WTC11 (cell line): Measurements from ENCODE around the gene B4GALT2. TPM values are rescaled to one million over a fixed set of nuclear protein-coding genes. Genes with fewer than 3 reads are reported as not detected.

Source experiments
- ATAC-seq: fragments of 200-7000 bp; cut with Tn5 transposase; 2 replicates; pipeline ENCODE4 v1.10.0; 2021; ENCODE audit warnings: mild to moderate bottlenecking, moderate library complexity
- CTCF ChIA-PET: fragments of 300-600 bp; sonication (Branson Sonifier 250); formaldehyde crosslinking; loops from one replicate; lab custom pipeline; 2021; ENCODE audit warnings: antibody characterized with exemption; lab: Charles Lee
- POLR2A ChIA-PET: fragments of 350-600 bp; sonication (Branson Sonifier 250); formaldehyde crosslinking; loops from one replicate; lab custom pipeline; 2021; ENCODE audit warnings: antibody characterized with exemption; lab: Charles Lee
- DNase-seq: peaks from one replicate; pipeline ENCODE4 v3.0.0; 2021; ENCODE audit warnings: low spot score
- H3K27ac Mint-ChIP-seq: 2 replicates; pipeline ENCODE4 v1.8.0; 2021; ENCODE audit warnings: mixed read lengths
- H3K27me3 Mint-ChIP-seq: 2 replicates; pipeline ENCODE4 v1.8.0; 2021; ENCODE audit warnings: low read depth, mild to moderate bottlenecking, moderate library complexity, mixed read lengths
- H3K36me3 Mint-ChIP-seq: 2 replicates; pipeline ENCODE4 v1.8.0; 2021; ENCODE audit warnings: mixed read lengths
- H3K4me1 Mint-ChIP-seq: 2 replicates; pipeline ENCODE4 v1.8.0; 2022; ENCODE audit warnings: mixed read lengths
- H3K4me3 Mint-ChIP-seq: 2 replicates; pipeline ENCODE4 v1.8.0; 2021; ENCODE audit warnings: mild to moderate bottlenecking, moderate library complexity, mixed read lengths
- H3K9me3 Mint-ChIP-seq: 2 replicates; pipeline ENCODE4 v1.8.0; 2021; ENCODE audit warnings: mixed read lengths
- CDX4 ChIP-seq: fragments of 250-450 bp; sonication (Bioruptor Pico); IDR thresholded peaks from 2 replicates; pipeline ENCODE4 v1.9.0; 2021; ENCODE audit warnings: moderate library complexity, mild to moderate bottlenecking, inconsistent platforms, borderline replicate concordance
- CREM ChIP-seq: sonication (generic); formaldehyde crosslinking; IDR thresholded peaks from 2 replicates; pipeline ENCODE4 v1.8.1; 2022; ENCODE audit warnings: mild to moderate bottlenecking, missing genetic modification reagents, moderate library complexity
- E2F1 ChIP-seq: sonication (generic); formaldehyde crosslinking; IDR thresholded peaks from 2 replicates; pipeline ENCODE4 v1.8.0; 2022; ENCODE audit warnings: mild to moderate bottlenecking, missing genetic modification reagents
- ETV6 ChIP-seq: sonication (generic); formaldehyde crosslinking; IDR thresholded peaks from 2 replicates; pipeline ENCODE4 v1.8.1; 2022; ENCODE audit warnings: mild to moderate bottlenecking, missing genetic modification reagents
- FOXP4 ChIP-seq: sonication (generic); formaldehyde crosslinking; IDR thresholded peaks from 2 replicates; pipeline ENCODE4 v1.8.0; 2022; ENCODE audit warnings: mild to moderate bottlenecking, missing genetic modification reagents
- GRHL2 ChIP-seq: fragments of 250-450 bp; sonication (Bioruptor Pico); IDR thresholded peaks from 2 replicates; pipeline ENCODE4 v1.8.0; 2022; ENCODE audit warnings: mild to moderate bottlenecking, moderate library complexity; ENCODE audit not compliant: insufficient replicate concordance, severe bottlenecking
- IRF2 ChIP-seq: sonication (generic); formaldehyde crosslinking; IDR thresholded peaks from 2 replicates; pipeline ENCODE4 v1.8.0; 2022; ENCODE audit warnings: low read depth, missing genetic modification reagents, borderline replicate concordance
- JUN ChIP-seq: sonication (generic); formaldehyde crosslinking; IDR thresholded peaks from 2 replicates; pipeline ENCODE4 v1.8.0; 2023; ENCODE audit warnings: mild to moderate bottlenecking, missing genetic modification reagents
- MLX ChIP-seq: sonication (generic); formaldehyde crosslinking; IDR thresholded peaks from 2 replicates; pipeline ENCODE4 v1.8.1; 2023; ENCODE audit warnings: mild to moderate bottlenecking, missing genetic modification reagents, moderate library complexity
- MXD4 ChIP-seq: fragments of 250-450 bp; sonication (Bioruptor Pico); IDR thresholded peaks from 2 replicates; pipeline ENCODE4 v1.8.0; 2021; ENCODE audit warnings: mild to moderate bottlenecking, moderate library complexity, borderline replicate concordance
- NFE2L1 ChIP-seq: sonication (generic); formaldehyde crosslinking; IDR thresholded peaks from 2 replicates; pipeline ENCODE4 v1.8.1; 2023; ENCODE audit warnings: missing genetic modification reagents
- NR1H2 ChIP-seq: sonication (generic); formaldehyde crosslinking; IDR thresholded peaks from 2 replicates; pipeline ENCODE4 v1.9.0; 2021; ENCODE audit warnings: mild to moderate bottlenecking, moderate library complexity, missing genetic modification reagents
- SP1 ChIP-seq: sonication (generic); formaldehyde crosslinking; conservative IDR thresholded peaks from 2 replicates; pipeline ENCODE4 v1.8.1; 2022; ENCODE audit warnings: missing genetic modification reagents
- TCF7 ChIP-seq: sonication (generic); formaldehyde crosslinking; IDR thresholded peaks from 2 replicates; pipeline ENCODE4 v1.8.0; 2022; ENCODE audit warnings: mild to moderate bottlenecking, low read depth, missing genetic modification reagents, moderate library complexity
- TEAD1 ChIP-seq: sonication (generic); formaldehyde crosslinking; IDR thresholded peaks from 2 replicates; pipeline ENCODE4 v1.8.0; 2022; ENCODE audit warnings: mild to moderate bottlenecking, missing genetic modification reagents
- TP53 ChIP-seq: sonication (generic); formaldehyde crosslinking; IDR thresholded peaks from 2 replicates; pipeline ENCODE4 v1.8.1; 2023; ENCODE audit warnings: mild to moderate bottlenecking, missing genetic modification reagents
- USF1 ChIP-seq: sonication (generic); formaldehyde crosslinking; IDR thresholded peaks from 2 replicates; pipeline ENCODE4 v1.8.0; 2022; ENCODE audit warnings: mild to moderate bottlenecking, missing genetic modification reagents
- ZNF317 ChIP-seq: sonication (generic); formaldehyde crosslinking; IDR thresholded peaks from 2 replicates; pipeline ENCODE4 v1.8.1; 2023; ENCODE audit warnings: low read depth, mild to moderate bottlenecking, moderate library complexity, missing genetic modification reagents, borderline replicate concordance
- total RNA-seq: library from RNA; stranded (reverse); gene quantifications from 3 replicates; pipeline ENCODE4 v1.2.3, GENCODE V29; 2021
- TF ChIP-seq, protein P1 (sequence below): fragments of 250-450 bp; sonication (Bioruptor Pico); IDR thresholded peaks from 2 replicates; pipeline ENCODE4 v1.9.0; 2021; ENCODE audit warnings: mild to moderate bottlenecking
- TF ChIP-seq, protein P2 (sequence below): sonication (generic); formaldehyde crosslinking; IDR thresholded peaks from 2 replicates; pipeline ENCODE4 v1.8.1; 2022; ENCODE audit warnings: missing genetic modification reagents, borderline replicate concordance
- TF ChIP-seq, protein P3 (sequence below): fragments of 250-450 bp; sonication (Bioruptor Pico); conservative IDR thresholded peaks from 2 replicates; pipeline ENCODE4 v1.9.0; 2021; ENCODE audit warnings: mild to moderate bottlenecking
- TF ChIP-seq, protein P4 (sequence below): sonication (generic); formaldehyde crosslinking; IDR thresholded peaks from 2 replicates; pipeline ENCODE4 v1.8.1; 2022; ENCODE audit warnings: mild to moderate bottlenecking, missing genetic modification reagents, moderate library complexity, borderline replicate concordance

The B4GALT2 gene
- total RNA-seq, 1 experiment from 2014 or later: 66.7 TPM

GRCh38 chr1:43945674-43946235 lies 33.3 kb upstream of the B4GALT2 start (continued):
- TF ChIP-seq E2F1 (CRISPR knock-in tag) (no peak), NR1H2 (CRISPR knock-in tag) (no peak), MLX (CRISPR knock-in tag) (no peak)
- TF ChIP-seq, protein P1, sequence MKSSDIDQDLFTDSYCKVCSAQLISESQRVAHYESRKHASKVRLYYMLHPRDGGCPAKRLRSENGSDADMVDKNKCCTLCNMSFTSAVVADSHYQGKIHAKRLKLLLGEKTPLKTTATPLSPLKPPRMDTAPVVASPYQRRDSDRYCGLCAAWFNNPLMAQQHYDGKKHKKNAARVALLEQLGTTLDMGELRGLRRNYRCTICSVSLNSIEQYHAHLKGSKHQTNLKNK (CRISPR knock-in tag): no peak

DNA sequence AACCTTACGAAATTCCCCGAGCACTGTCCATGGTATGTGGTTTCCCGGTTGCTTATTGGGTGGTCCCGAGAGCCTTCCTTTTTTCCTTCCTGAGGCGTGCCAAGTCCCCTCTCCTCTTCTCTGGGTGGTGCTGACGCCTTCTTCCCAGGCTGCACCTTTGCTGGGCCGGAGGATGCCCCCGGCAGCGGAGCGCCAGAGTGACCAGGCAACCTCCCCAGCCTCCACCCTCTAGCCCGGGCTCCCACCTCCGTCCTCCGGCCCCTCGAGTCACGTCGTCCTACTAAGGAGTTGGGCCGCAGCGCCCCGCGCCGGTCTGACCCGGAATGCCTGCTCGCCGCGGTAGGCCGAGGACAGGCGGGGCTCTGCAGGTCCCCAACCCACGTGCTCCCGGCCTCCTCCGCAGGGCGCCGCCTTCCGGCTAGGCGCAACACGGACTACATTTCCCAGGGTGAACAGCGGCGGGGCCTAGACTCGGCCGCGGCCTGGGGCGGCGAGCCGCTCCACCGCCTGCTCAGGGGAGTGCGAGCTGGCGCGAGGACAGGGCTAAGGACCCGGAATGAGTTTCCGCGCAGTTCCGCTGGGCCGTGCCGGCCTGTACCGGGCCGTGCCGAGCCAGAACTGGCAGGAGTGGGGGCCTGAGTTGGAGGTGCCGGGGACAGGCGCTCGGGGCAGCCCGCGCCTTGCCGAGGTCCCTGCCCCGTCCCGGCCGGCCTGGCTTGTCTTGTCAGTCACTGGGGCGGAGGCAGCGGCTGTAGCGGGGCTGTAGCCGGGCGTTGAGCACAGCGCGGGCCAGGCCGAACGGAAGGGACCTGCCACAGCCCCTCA lies 32.6 kb upstream of the B4GALT2 start, which contains the start of gene IPO13:
Gene IPO13, plus strand, starts transcription at position 715 of the 825 bp plus-strand sequence. CDS start 651 bp downstream, outside the sequence.
- ChIA-PET POLR2A (interaction anchor here (0.7 to 1.5 kb wide), 4 partner anchors 12 to 296 kb away, joined by 3 to 8 read pairs (median 4); partner anchors contain the start of genes ARTN and KDM4A), CTCF (interaction anchor here (0.6 to 9.9 kb wide), 13 partner anchors 12 to 240 kb away, joined by 3 to 172 read pairs (median 4); partner anchors contain the start of genes ARTN, ATP6V0B, DPH2 and ST3GAL3)
- ATAC-seq (peak; percentile 91), DNase-seq (peak; percentile 98)
- H3K27ac Mint-ChIP-seq: peak within 1 kb of the TSS; percentile 93
- no peaks in the 10 kb centered on the region for H3K9me3 Mint-ChIP-seq
- H3K4me3 Mint-ChIP-seq: peak within 1 kb of the TSS; percentile 83
- H3K4me1 Mint-ChIP-seq: peaks cover 37% of the 10 kb centered on the region
- H3K36me3 Mint-ChIP-seq: peaks cover 5% of the 10 kb centered on the region; the same call in 1 of the 2 replicates
- H3K27me3 Mint-ChIP-seq: no peaks in the 10 kb centered on the region
- TF ChIP-seq ZNF317: no peak
- TF ChIP-seq, protein P2, sequence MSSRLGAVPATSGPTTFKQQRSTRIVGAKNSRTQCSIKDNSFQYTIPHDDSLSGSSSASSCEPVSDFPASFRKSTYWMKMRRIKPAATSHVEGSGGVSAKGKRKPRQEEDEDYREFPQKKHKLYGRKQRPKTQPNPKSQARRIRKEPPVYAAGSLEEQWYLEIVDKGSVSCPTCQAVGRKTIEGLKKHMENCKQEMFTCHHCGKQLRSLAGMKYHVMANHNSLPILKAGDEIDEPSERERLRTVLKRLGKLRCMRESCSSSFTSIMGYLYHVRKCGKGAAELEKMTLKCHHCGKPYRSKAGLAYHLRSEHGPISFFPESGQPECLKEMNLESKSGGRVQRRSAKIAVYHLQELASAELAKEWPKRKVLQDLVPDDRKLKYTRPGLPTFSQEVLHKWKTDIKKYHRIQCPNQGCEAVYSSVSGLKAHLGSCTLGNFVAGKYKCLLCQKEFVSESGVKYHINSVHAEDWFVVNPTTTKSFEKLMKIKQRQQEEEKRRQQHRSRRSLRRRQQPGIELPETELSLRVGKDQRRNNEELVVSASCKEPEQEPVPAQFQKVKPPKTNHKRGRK (CRISPR knock-in tag): no peak
- TF ChIP-seq GRHL2 (CRISPR knock-in tag): no peak
- TF ChIP-seq SP1 (CRISPR knock-in tag): peak; percentile 92
- TF ChIP-seq MXD4: no peak
- TF ChIP-seq JUN (CRISPR knock-in tag): no peak
- TF ChIP-seq FOXP4: no peak; the same call in none of the 2 replicates
- TF ChIP-seq ETV6: peak; percentile 95
- TF ChIP-seq, protein P3, sequence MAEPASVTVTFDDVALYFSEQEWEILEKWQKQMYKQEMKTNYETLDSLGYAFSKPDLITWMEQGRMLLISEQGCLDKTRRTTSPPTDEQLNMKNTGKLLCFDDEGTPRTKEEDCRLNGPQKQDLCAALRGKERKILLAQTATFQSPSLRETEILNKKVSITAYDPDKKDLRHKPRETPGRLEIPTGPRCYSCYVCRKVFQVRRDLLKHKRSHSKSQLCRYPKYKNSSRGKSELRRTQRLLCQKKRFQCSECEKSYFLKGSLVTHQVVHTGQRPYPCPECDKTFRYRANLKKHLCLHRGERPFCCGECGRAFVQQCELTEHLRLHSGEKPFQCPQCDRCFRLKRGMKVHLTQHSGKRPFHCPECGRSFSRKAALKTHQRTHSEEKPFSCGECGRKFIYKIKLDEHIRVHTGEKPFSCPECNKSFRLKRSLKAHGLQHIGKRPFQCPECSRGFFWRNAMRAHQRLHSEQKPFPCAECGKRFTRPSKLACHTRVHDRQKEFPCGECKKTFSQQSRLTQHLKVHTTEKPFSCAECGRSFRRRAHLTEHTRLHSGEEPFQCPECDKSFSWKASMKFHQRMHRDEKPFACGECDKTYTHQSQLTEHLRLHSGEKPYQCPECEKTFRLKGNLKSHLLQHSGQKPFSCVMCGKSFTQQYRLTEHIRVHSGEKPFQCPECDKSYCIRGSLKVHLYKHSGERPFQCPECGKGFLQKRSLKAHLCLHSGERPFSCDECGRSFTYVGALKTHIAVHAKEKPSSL (CRISPR knock-in tag): no peak
- no peak for TF ChIP-seq NFE2L1 (CRISPR knock-in tag)
- peak; percentile 32; the same call in 1 of the 2 replicates for TF ChIP-seq CREM (CRISPR knock-in tag)
- TF ChIP-seq TP53 (CRISPR knock-in tag): peak; percentile 63; the same call in 1 of the 2 replicates
- TF ChIP-seq, protein P4, sequence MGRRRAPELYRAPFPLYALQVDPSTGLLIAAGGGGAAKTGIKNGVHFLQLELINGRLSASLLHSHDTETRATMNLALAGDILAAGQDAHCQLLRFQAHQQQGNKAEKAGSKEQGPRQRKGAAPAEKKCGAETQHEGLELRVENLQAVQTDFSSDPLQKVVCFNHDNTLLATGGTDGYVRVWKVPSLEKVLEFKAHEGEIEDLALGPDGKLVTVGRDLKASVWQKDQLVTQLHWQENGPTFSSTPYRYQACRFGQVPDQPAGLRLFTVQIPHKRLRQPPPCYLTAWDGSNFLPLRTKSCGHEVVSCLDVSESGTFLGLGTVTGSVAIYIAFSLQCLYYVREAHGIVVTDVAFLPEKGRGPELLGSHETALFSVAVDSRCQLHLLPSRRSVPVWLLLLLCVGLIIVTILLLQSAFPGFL (CRISPR knock-in tag): no peak; the same call in 1 of the 2 replicates
- no peak for TF ChIP-seq IRF2 (CRISPR knock-in tag)
- TF ChIP-seq TEAD1 (CRISPR knock-in tag): peak; percentile 89
- no peak for TF ChIP-seq TCF7
- TF ChIP-seq USF1 (CRISPR knock-in tag): peak; percentile 95
- no peak for TF ChIP-seq CDX4 (CRISPR knock-in tag)
